HEK293T (cell line): ENCODE measurements around the gene PDXP.
"Not testable (repeated sequence)": the region's sequence is repeated elsewhere in the genome, so short reads cannot be mapped to it uniquely, and the experiment has no call there.

Experiments
- CTCF ChIA-PET: fragments of 350-600 bp; formaldehyde crosslinking; extraction: SDS; loops from one replicate; lab custom pipeline; 2021; ENCODE audit warnings: antibody characterized with exemption, inconsistent platforms; lab: Yijun Ruan, JAX
- POLR2A ChIA-PET: fragments of 350-600 bp; formaldehyde crosslinking; extraction: SDS; loops from one replicate; lab custom pipeline; 2020; ENCODE audit warnings: antibody characterized with exemption, inconsistent platforms; lab: Yijun Ruan, JAX
- DNase-seq: peaks from one replicate; pipeline ENCODE4 v3.0.0; 2012; ENCODE audit warnings: mixed read lengths; ENCODE audit errors: extremely low spot score
- ARNT ChIP-seq: fragments of 450-650 bp; IDR thresholded peaks from 2 replicates; pipeline ENCODE4 v1.6.1; 2017; ENCODE audit warnings: mild to moderate bottlenecking
- BHLHE40 ChIP-seq: fragments of 450-650 bp; IDR thresholded peaks from 2 replicates; pipeline ENCODE4 v1.6.1; 2016; ENCODE audit warnings: mild to moderate bottlenecking, moderate library complexity, borderline replicate concordance
- CTBP1 ChIP-seq: fragments of 450-650 bp; IDR thresholded peaks from 2 replicates; pipeline ENCODE4 v1.6.1; 2016; ENCODE audit warnings: borderline replicate concordance
- ELF4 ChIP-seq: fragments of 450-650 bp; IDR thresholded peaks from 2 replicates; pipeline ENCODE4 v1.6.1; 2017; ENCODE audit warnings: antibody characterized with exemption
- FOXA1 ChIP-seq: fragments of 450-650 bp; IDR thresholded peaks from 2 replicates; pipeline ENCODE4 v1.6.1; 2016; ENCODE audit warnings: mild to moderate bottlenecking
- FOXK2 ChIP-seq: fragments of 450-650 bp; IDR thresholded peaks from 2 replicates; pipeline ENCODE4 v1.6.1; 2016; ENCODE audit warnings: mild to moderate bottlenecking
- FOXM1 ChIP-seq: fragments of 450-650 bp; IDR thresholded peaks from 2 replicates; pipeline ENCODE4 v1.6.1; 2017; ENCODE audit warnings: mild to moderate bottlenecking, borderline replicate concordance
- HDGF ChIP-seq: fragments of 450-650 bp; IDR thresholded peaks from 2 replicates; pipeline ENCODE4 v1.6.1; 2017; ENCODE audit warnings: antibody characterized with exemption, borderline replicate concordance
- L3MBTL2 ChIP-seq: fragments of 450-650 bp; conservative IDR thresholded peaks from 2 replicates; pipeline ENCODE4 v1.6.1; 2016; ENCODE audit warnings: mild to moderate bottlenecking
- LEF1 ChIP-seq: fragments of 450-650 bp; IDR thresholded peaks from 2 replicates; pipeline ENCODE4 v1.6.1; 2017; ENCODE audit warnings: mild to moderate bottlenecking, borderline replicate concordance
- NFRKB ChIP-seq: fragments of 450-650 bp; IDR thresholded peaks from 2 replicates; pipeline ENCODE4 v1.6.1; 2016; ENCODE audit warnings: mild to moderate bottlenecking, moderate library complexity
- SP1 ChIP-seq: fragments of 450-650 bp; IDR thresholded peaks from 2 replicates; pipeline ENCODE4 v1.6.1; 2017
- SUZ12 ChIP-seq: fragments of 450-650 bp; IDR thresholded peaks from 2 replicates; pipeline ENCODE4 v1.6.1; 2016; ENCODE audit warnings: mild to moderate bottlenecking
- TARDBP ChIP-seq: fragments of 450-650 bp; IDR thresholded peaks from 2 replicates; pipeline ENCODE4 v1.6.1; 2016
- ZNF384 ChIP-seq: fragments of 450-650 bp; IDR thresholded peaks from 2 replicates; pipeline ENCODE4 v1.6.1; 2016

Gene PDXP

DNA sequence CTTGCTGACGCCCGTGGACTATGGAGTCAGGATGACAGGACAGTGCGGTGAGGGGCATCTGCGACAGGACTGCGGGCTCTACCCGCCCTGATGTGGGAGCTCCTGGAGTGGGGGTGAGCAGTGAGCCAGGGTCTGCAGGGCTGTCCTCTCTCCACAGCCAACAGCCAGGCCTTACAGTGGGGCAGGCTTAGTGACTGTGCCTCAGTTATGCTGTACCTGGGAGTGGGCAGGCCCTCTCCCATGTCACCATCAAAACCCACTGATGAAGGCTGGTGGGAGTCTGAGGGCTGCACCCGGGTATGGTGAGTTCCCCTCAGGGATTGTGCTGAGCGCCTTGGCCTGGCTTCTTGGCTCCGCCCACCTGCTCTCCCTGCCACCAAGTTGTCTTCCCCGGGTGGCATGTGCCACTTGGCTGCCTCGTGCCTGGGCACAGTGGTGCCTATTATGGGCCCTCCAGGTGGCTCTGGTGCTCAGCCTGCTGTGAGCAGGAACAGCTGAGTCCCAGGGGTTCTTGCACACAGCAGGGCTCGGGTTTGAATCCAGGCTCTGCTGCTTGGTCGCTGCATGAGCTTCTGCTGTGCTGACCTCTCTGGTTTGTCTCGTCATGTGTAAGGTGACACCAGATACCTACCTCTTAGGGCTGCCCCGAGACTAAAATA is 34.2 kb downstream of the PDXP start:
- no peak for DNase-seq
- POLR2A ChIA-PET = no interaction called here
- no peak for TF ChIP-seq ELF4
- no peak for TF ChIP-seq CTBP1
- no peak for TF ChIP-seq HDGF
- no peak for TF ChIP-seq BHLHE40
- no peak for TF ChIP-seq FOXM1
- CTCF ChIA-PET = interaction anchor here (0.8 kb wide), 1 partner anchor 11 kb away, joined by 3 read pairs; no protein-coding TSS in a partner anchor

DNA sequence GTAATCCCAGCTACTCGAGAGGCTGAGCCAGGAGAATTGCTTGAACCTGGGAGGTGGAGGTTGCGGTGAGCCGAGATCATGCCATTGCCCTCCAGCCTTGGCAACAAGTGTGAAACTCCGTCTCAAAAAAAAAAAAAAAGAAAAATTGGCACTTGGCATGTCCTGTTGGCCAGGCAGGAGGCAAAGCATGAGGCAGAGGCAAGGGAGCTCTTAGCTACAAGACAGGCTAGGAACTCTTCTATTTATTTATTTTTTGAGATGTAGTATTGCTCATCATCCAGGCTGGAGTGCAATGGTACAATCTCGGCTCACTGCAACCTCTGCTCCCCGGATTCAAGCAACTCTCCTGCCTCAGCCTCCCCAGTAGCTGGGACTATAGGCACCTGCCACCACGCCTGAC is 35.6 kb downstream of the PDXP start:
- CTCF ChIA-PET = interaction anchor here (0.6 kb wide), 1 partner anchor 1580 kb away, joined by 3 read pairs; no protein-coding TSS in a partner anchor
- POLR2A ChIA-PET, DNase-seq: not testable (repeated sequence)

DNA sequence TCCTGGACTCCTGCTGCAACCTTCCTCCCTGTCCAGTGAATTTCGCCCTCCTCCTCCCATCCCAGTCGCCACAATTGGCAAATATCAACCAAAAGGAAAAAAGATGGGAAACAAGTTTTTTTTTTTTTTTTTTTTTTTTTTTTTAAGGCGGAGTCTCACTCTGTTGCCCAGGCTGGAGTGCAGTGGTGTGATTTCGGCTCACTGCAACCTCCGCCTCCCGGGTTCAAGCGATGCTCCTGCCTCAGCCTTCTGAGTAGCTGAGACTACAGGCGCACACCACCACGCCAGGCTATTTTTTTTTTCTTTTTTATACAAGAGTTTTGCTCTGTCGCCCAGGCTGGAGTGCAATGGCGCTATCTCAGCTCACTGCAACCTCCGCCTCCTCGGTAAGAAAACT is 37.7 kb downstream of the PDXP start:
- ChIA-PET POLR2A (interaction anchor here (0.9 to 1.9 kb wide), 5 partner anchors 9 to 83 kb away, joined by 3 to 13 read pairs (median 4); partner anchors contain the start of genes NOL12 and PDXP), CTCF (interaction anchor here (0.6 to 1.4 kb wide), 4 partner anchors 16 to 53 kb away, joined by 3 to 7 read pairs (median 3); no protein-coding TSS in a partner anchor)
- TF ChIP-seq ZNF384 = peak; percentile 39
- DNase-seq = not testable (repeated sequence)

DNA sequence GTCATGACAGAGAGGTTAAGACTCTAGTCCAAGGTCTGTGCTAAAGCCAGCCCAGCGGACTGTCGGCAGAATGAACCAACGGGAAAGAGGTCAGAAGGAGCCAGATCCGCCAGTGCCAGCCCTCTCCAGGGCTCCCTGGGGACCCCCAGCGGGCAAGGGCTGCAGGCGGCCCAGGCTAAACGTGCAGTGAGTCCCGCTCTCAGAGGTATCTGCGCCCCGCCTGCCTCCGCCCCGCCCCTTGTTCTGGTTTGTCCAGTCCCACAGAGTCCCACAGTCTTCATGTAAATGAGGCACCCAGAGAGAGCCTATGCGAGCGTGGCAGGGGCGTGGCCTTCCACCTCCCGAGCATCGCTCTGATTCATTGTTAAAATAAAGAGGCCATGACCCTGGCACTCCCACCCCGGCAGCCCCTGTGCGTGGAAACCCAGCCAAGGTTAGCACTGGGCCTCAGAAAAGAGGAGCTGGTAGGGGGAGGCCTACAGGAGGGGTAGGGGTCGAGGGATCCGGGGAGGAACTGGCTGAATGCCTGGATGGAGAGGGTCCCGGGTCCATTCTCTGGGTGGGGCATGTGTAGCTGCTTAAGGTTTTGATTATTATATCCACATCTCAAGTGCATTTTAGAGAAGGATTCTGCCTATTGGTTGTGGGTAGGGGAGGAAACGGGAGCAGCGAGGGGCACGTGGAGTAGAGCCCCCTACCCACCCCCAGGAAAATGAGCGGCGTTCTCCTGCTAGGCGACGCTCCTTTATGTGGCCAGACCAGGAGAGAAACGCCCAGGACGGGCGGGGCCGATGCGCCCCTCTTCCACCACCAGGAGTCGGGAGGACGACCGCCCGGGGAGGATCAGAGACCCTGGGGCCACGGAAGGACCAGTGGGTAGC is 38.4 kb downstream of the PDXP start, which contains the start of gene TRIOBP:
Gene TRIOBP (plus strand): TSS at position 392 of the 881 bp plus-strand sequence. CDS start 4,318 bp downstream, outside the sequence.
- CTCF ChIA-PET = interaction anchor here (0.7 to 1.4 kb wide), 4 partner anchors 17 to 90 kb away, joined by 3 to 7 read pairs (median 4); no protein-coding TSS in a partner anchor
- POLR2A ChIA-PET = interaction anchor here (1.1 to 1.9 kb wide), 5 partner anchors 9 to 39 kb away, joined by 3 to 13 read pairs (median 4); partner anchors contain the start of genes NOL12 and PDXP

DNA sequence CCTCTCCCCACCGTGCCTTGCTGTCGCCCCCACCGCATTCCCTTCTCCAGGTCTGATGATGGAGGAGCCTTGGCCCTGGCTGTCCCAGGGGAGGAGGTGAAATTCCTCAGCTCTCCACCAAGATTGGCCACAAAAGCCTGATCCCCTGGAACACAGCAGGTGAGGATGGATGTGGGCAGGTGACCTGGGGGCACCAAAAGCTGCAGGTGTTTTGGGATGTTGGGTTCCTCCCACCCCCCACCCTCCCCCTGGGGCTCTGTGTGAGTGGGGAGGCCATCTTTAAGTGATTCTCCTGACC is 39.0 kb downstream of the PDXP start:
- ChIA-PET CTCF (interaction anchor here (0.9 kb wide), 1 partner anchor 91 kb away, joined by 6 read pairs; no protein-coding TSS in a partner anchor), POLR2A (interaction anchor here (1.2 to 1.6 kb wide), 2 partner anchors 11 to 39 kb away, joined by 4 read pairs; partner anchors contain the start of genes NOL12 and PDXP)
- no peak for TF ChIP-seq LEF1
- no peak for TF ChIP-seq L3MBTL2
- DNase-seq = no peak

More for the DNA sequence above, 38.4 kb downstream of the PDXP start, which contains the start of gene TRIOBP:
- TF ChIP-seq HDGF (peak; percentile 86; the same call in 1 of the 2 replicates), FOXK2 (no peak)
- DNase-seq = peak; percentile 98

DNA sequence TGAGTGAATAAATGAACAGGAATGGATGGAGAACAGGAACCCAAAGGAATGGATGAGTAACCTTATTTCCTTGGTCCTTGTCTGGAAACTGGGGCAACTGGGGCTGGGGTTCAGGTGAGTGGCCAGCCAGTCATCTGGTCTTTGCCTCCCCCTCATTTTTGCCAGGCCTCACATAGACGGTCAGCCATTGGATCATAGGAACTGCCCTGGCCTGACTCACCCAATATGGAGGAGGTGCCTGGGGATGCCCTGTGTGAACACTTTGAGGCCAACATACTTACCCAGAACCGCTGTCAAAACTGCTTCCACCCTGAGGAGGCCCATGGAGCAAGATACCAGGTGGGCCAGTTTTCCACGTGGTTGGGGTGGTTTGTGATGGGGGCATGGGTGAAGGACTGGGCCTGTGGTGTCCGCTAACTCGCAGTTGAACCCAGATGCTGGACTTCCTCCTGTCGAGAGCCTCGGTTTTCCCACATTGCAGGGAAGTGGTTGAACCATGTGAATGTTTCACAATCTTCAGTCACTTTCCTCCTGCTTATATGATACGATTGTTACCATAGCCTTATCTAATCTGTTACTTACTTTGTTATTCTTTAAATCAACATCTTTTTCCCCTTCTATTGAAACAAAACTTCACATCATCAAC is 42.7 kb downstream of the PDXP start:
- TF ChIP-seq CTBP1 (no peak), L3MBTL2 (no peak), LEF1 (no peak), TARDBP (no peak), NFRKB (no peak), SP1 (no peak), FOXM1 (no peak), FOXK2 (no peak), ZNF384 (no peak), HDGF (no peak), ARNT (no peak)
- ChIA-PET CTCF (no interaction called here), POLR2A (no interaction called here)
- DNase-seq = no peak

DNA sequence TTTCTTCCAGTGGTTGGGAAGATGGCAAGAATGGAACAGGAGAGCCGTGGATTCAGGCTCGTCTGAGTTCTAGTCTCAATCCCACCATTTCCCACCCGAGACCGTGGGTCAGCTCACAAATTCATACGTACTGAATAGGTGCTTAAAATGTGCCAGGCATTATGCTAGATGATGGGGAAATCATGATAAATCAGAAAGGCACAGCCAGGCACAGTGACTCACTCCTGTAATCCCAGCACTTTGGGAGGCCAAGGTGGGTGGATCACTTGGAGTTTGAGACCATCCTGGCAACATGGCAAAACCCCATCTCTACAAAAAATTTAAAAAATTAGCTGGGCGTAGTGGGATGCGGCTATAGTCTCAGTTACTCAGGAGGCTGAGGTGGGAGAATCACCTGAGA is 45.4 kb downstream of the PDXP start:
- POLR2A ChIA-PET = no interaction called here
- TF ChIP-seq L3MBTL2 (no peak), FOXA1 (no peak), BHLHE40 (no peak), TARDBP (no peak), FOXK2 (no peak), ZNF384 (no peak), HDGF (no peak), CTBP1 (no peak), FOXM1 (no peak), LEF1 (no peak), SP1 (no peak), SUZ12 (no peak)
- CTCF ChIA-PET = no interaction called here
- DNase-seq = no peak

DNA sequence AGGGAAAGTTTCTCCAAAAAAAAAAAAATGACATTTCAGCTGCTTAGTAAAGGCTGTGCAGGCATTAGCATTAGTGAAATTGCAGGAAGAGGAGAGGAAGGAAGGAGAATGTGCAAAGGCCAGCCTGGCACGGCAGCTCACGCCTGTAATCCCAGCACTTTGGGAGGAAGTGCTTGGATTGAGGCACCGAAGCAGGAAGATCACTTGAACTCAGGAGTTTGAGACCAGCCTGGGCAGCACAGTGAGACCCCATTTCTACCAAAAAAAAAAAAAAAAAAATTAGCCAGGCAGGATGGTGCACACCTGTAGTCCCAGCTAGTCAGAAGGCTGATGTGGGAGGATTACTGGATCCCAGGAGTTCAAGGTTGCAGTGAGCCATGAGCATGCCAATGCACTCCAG is 46.1 kb downstream of the PDXP start:
- ChIA-PET POLR2A (no interaction called here), CTCF (interaction anchor here (0.7 kb wide), 1 partner anchor 10 kb away, joined by 3 read pairs; no protein-coding TSS in a partner anchor)

More for the DNA sequence above, 46.1 kb downstream of the PDXP start:
- DNase-seq = no peak
- 0 out of 2 replicates have a peak, but pooled peaks have one; percentile 20 for TF ChIP-seq ZNF384
- TF ChIP-seq SP1 = no peak
